ENCODE data around the gene SLC39A5.

DNA sequence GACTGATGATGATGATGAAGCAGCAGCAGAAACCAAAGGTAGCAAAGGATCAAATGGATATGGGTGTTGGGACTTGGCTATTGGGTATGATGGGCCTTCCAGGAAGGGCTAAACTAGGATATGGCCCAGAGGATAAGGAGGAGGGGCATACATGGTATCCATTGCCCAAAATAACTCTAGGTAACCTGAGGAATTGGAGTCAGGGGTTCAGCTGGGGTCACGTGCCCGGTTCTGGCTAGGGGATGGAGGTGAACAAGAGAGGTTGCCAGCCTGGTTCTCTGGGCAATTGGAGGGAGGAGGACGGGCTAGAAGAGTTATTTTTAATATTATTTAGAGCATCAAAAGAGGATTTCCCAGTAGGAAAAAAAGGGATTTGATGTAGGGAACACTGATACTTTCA, 31.1 kb downstream of the SLC39A5 start:
- TF ChIP-seq, protein P1, sequence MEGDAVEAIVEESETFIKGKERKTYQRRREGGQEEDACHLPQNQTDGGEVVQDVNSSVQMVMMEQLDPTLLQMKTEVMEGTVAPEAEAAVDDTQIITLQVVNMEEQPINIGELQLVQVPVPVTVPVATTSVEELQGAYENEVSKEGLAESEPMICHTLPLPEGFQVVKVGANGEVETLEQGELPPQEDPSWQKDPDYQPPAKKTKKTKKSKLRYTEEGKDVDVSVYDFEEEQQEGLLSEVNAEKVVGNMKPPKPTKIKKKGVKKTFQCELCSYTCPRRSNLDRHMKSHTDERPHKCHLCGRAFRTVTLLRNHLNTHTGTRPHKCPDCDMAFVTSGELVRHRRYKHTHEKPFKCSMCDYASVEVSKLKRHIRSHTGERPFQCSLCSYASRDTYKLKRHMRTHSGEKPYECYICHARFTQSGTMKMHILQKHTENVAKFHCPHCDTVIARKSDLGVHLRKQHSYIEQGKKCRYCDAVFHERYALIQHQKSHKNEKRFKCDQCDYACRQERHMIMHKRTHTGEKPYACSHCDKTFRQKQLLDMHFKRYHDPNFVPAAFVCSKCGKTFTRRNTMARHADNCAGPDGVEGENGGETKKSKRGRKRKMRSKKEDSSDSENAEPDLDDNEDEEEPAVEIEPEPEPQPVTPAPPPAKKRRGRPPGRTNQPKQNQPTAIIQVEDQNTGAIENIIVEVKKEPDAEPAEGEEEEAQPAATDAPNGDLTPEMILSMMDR (IDR thresholded peaks at IDR 0.05) = no peak
- no peak for TF ChIP-seq EZH2 (IDR thresholded peaks at IDR 0.05; ENCODE audit: borderline replicate concordance, insufficient read depth, low read depth, low read length, poor library complexity, severe bottlenecking)
